Parathyroid adenoma (tissue), 2 donors: Measurements from ENCODE around the gene CBY3.
"Not testable (repeated sequence)": the region's sequence is repeated elsewhere in the genome, so short reads cannot be mapped to it uniquely, and the experiment has no call there.

Source experiments
- H2AFZ ChIP-seq: fragments of 300-600 bp; sonication (generic); one replicate; pipeline ENCODE4 v1.7.0; 2017; ENCODE audit warnings: antibody characterized with exemption, mild to moderate bottlenecking
- H3K27ac ChIP-seq: fragments of 300-600 bp; sonication (generic); one replicate; pipeline ENCODE4 v1.7.0; 2017
- H3K27me3 ChIP-seq: fragments of 300-600 bp; sonication (generic); one replicate; pipeline ENCODE4 v1.7.0; 2017; ENCODE audit warnings: low read length; ENCODE audit not compliant: control insufficient read depth, insufficient read depth
- H3K36me3 ChIP-seq: fragments of 300-600 bp; sonication (generic); one replicate; pipeline ENCODE4 v1.7.0; 2017; ENCODE audit warnings: low read length; ENCODE audit not compliant: control insufficient read depth, insufficient read depth
- H3K4me1 ChIP-seq: fragments of 300-600 bp; sonication (generic); one replicate; pipeline ENCODE4 v1.7.0; 2017; ENCODE audit warnings: control low read depth
- H3K4me2 ChIP-seq: fragments of 300-600 bp; sonication (generic); one replicate; pipeline ENCODE4 v1.7.0; 2017; ENCODE audit warnings: low read length
- H3K4me3 ChIP-seq: fragments of 300-600 bp; sonication (generic); one replicate; pipeline ENCODE4 v1.7.0; 2017; ENCODE audit warnings: low read depth, low read length
- H3K79me2 ChIP-seq: fragments of 300-600 bp; sonication (generic); one replicate; pipeline ENCODE4 v1.7.0; 2017; ENCODE audit warnings: control low read depth
- H3K9ac ChIP-seq: fragments of 300-600 bp; sonication (generic); one replicate; pipeline ENCODE4 v1.7.0; 2017; ENCODE audit warnings: mild to moderate bottlenecking
- H3K9me3 ChIP-seq: fragments of 300-600 bp; sonication (generic); one replicate; pipeline ENCODE4 v1.7.0; 2017; ENCODE audit warnings: low read length; ENCODE audit not compliant: control insufficient read depth
- CTCF ChIP-seq: fragments of 300-600 bp; sonication (generic); IDR thresholded peaks from one replicate; pipeline ENCODE4 v1.7.0; 2017; ENCODE audit warnings: antibody characterized with exemption, mild to moderate bottlenecking
- donor health status: primary hyperparathyroidism.

Gene CBY3

GRCh38 chr5:179648410-179648809, 32.4 kb downstream of the CBY3 start:
- Histone ChIP-seq H3K36me3 (no peaks in the 10 kb centered on the region), H3K27me3 (no peaks in the 10 kb centered on the region), H3K4me3 (no peak overlapping the region), H3K4me2 (no peak overlapping the region), H3K27ac (no peak overlapping the region), H3K4me1 (no peaks in the 10 kb centered on the region), H3K79me2 (no peaks in the 10 kb centered on the region), H3K9me3 (no peaks in the 10 kb centered on the region), H2AFZ (no peak overlapping the region), H3K9ac (no peak overlapping the region)
- TF ChIP-seq CTCF = no peak

DNA sequence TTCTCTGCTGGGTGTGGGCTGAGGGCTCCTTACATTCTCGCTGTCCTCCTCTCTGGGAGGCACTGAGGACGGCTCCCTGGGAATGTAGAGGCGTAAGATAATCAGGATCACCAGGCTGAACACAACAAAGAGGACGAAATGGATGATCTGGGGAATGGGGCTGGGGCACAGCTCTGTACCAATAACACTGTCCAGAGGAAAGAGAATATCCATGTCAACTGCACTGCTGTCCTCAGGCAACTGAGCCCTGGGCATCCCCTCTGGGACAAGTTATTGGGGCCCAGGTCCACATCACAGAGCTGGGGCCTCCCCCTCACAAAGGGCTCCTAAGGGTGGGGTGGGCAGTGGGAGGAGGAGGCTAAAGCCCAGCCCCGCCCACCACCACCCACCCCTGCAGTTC, 36.1 kb downstream of the CBY3 start:
- H3K27me3 ChIP-seq, H3K4me1 ChIP-seq, H3K79me2 ChIP-seq, H3K4me3 ChIP-seq, H3K9ac ChIP-seq, H2AFZ ChIP-seq, H3K4me2 ChIP-seq, H3K36me3 ChIP-seq, H3K9me3 ChIP-seq, H3K27ac ChIP-seq: not testable (repeated sequence)

DNA sequence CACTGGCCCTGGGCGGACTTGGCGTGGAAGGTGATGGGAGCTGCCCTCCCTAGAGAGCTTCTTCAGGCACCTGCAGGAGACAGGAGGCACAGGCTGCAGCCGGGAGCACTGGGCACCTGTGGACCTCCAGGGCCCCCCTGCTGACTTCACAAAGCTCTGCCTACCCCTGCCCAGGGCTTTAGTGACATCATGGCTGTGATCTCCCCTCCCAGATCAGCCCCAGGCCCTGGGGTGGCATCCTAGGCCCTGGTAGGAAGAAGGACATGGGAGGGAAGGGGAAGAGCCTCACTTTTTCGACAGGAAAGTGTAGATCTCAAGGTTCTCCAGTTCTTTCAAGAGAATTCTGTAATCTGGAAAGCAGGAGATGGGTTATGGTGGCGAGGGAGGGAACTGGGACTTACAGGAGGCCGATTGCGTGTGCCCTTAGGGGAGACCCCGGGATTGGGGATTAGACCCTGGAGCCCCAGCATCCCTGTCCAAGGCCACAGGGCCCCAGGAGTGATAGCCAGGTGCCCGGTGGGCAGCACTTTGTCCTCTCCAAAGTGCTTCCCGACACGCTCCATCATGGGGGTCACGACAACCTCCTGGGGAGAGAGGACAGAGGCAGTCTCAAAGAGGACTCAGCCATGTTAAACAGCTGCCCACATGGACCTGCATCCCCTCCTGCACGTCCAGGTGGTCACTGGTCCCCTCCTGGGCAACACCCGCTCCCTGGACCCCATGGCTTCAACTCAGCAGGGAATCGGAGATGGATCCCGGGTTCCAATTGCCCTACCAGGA, 37.5 kb downstream of the CBY3 start:
- not testable (repeated sequence) for H2AFZ ChIP-seq, H3K9me3 ChIP-seq, H3K4me3 ChIP-seq, H3K27me3 ChIP-seq, H3K27ac ChIP-seq, H3K36me3 ChIP-seq, H3K4me2 ChIP-seq, H3K9ac ChIP-seq, H3K4me1 ChIP-seq, H3K79me2 ChIP-seq

- not testable (repeated sequence) for H3K9ac ChIP-seq, H3K4me2 ChIP-seq, H3K79me2 ChIP-seq, H3K36me3 ChIP-seq, H3K4me3 ChIP-seq, H3K27ac ChIP-seq, H2AFZ ChIP-seq, H3K9me3 ChIP-seq, H3K27me3 ChIP-seq, H3K4me1 ChIP-seq
Observed at GRCh38 chr5:179642626-179643025, 38.2 kb downstream of the CBY3 start.

GRCh38 chr5:179641745-179642144, 39.1 kb downstream of the CBY3 start:
- not testable (repeated sequence) for H3K27ac ChIP-seq, H3K79me2 ChIP-seq, H3K4me1 ChIP-seq, H3K9ac ChIP-seq, H3K9me3 ChIP-seq, H3K4me2 ChIP-seq, H3K36me3 ChIP-seq, H3K27me3 ChIP-seq, H3K4me3 ChIP-seq, H2AFZ ChIP-seq

DNA sequence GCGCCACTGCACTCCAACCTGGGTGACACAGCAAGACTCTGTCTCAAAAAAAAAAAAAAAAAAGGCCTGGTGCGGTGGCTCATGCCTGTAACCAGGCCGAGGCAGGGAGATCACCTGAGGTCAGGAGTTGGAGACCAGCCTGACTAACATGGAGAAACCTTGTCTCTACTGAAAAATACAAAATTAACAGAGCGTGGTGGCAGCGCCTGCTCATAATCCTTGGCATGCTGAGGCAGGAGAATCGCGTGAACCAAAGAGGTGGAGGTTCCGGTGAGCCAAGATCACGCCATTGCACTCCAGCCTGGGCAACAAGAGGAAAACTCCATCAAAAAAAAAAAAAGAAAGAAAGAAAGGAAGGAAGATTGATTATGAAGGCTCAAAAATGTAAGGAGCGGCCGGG, 41.5 kb downstream of the CBY3 start:
- not testable (repeated sequence) for H2AFZ ChIP-seq

DNA sequence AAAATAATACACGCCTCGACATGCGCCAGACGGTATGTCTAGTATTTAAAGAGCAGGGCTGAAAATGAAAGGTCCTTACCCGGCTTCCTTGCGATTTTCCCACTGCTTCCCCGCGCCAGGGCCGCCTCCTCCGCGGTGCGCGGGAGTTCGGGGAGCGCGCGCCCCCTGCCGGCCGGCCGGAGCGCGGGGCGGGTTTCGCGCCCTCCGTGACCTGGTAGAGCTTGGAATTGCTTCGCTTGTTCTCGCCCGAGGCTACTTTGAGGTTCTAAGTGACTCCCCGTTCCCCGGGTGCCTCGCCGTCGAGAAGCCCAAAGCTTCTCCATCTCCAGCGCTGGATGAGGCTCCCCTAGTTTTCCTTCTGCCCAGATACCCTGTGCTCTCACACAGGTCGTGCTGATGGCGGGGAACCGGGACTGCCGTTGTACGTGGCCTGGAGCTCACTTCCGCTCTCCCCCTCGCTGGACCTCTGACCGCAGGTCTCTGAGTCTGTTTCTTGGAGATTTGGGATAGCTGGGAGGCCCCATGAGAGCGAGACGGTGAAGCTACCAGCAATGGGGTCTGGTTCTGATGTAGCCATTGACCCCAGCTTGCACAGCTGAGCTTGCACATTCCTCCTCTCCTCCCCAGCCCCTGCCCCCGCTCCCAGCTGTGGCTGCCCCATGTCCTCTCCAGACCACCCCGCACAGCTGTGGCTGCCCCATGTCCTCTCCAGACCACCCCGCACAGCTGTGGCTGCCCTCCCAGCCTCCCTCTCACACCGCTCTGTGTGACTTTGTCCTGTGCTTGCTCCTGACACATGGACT, 46.3 kb downstream of the CBY3 start:
- H3K9me3 ChIP-seq, H3K4me3 ChIP-seq, H3K4me1 ChIP-seq, H3K36me3 ChIP-seq, H3K9ac ChIP-seq, H3K79me2 ChIP-seq, H3K27ac ChIP-seq, H3K27me3 ChIP-seq: not testable (repeated sequence)
- Histone ChIP-seq H3K4me2 (peak overlapping the region; percentile 44), H2AFZ (peak overlapping the region; percentile 81)

More for the DNA sequence above, 41.5 kb downstream of the CBY3 start:
- not testable (repeated sequence) for H3K27ac ChIP-seq, H3K79me2 ChIP-seq, H3K9me3 ChIP-seq, H3K4me3 ChIP-seq, H3K4me2 ChIP-seq, H3K9ac ChIP-seq, H3K36me3 ChIP-seq, H3K4me1 ChIP-seq, H3K27me3 ChIP-seq

DNA sequence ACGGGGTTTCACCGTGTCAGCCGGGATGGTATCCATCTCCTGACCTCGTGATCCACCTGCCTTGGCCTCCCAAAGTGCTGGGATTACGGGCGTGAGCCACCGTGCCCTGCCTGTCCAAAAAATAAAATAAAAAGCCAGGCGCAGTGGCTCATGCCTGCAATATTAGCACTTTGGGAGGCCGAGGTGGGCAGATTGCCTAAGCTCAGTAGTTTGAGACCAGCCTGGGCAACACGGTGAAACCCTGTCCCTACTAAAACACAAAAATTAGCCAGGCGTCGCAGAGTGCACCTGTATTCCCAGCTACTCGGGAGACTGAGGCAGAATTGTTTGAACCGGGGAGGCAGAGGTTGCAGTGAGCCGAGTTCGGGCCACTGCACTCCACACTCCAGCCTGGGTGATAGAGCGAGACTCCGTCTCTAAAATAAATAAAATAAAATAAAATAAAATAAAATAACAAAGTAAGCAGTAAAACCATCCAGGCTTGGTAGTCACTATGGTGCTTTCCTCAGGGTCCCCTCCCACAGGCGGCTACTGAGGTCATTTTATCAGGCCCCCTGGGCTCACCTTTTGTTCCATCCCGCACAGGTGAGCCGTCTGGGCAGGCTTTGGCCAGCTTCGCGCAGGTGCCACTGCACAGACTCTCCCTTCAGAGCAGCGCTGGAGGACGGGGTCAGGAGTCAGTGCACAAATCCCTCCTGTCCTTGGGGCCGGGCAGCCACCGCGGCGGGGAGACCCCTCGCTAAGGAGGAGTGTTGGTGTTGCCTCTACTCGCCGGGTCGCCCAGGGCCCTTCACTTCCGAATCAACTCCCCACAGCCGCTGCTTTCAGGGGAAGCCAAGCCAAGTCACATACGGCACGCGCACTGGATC, 47.1 kb downstream of the CBY3 start:
- not testable (repeated sequence) for H3K9ac ChIP-seq, H3K27me3 ChIP-seq, H3K9me3 ChIP-seq, H3K79me2 ChIP-seq, H3K4me1 ChIP-seq, H3K4me3 ChIP-seq, H2AFZ ChIP-seq, H3K27ac ChIP-seq, H3K36me3 ChIP-seq
- peak overlapping the region; percentile 42 for H3K4me2 ChIP-seq
